Astrocyte of the spinal cord (primary cell): ENCODE data around the gene MLLT1.
"Not testable (repeated sequence)": the region's sequence is repeated elsewhere in the genome, so short reads cannot be mapped to it uniquely, and the experiment has no call there.

Experiments used
- DNase-seq: peaks from one replicate; pipeline ENCODE4 v3.0.0; 2011; ENCODE audit warnings: low read depth, low spot score
- H3K4me3 ChIP-seq: 2 replicates; pipeline ENCODE4 v1.5.1; 2011; ENCODE audit warnings: low read depth, mild to moderate bottlenecking, low read length, moderate library complexity
- in situ Hi-C: cut with HindIII; loops from 2 replicates; pipeline ENCODE4 v1.10.0; 2017; ENCODE audit warnings: low sequenced_read_pairs
- TF ChIP-seq, protein P1 (sequence below): IDR thresholded peaks from 2 replicates; pipeline ENCODE4 v1.5.1; 2012; ENCODE audit warnings: low read depth, mild to moderate bottlenecking, low read length, inconsistent platforms

MLLT1 gene

GRCh38 chr19:6318772-6319171 is 39.0 kb upstream of the MLLT1 start:
- in situ Hi-C loops: no loop called here
- H3K4me3 ChIP-seq: no peak overlapping the region
- peak; percentile 17 for DNase-seq
- TF ChIP-seq, protein P1, sequence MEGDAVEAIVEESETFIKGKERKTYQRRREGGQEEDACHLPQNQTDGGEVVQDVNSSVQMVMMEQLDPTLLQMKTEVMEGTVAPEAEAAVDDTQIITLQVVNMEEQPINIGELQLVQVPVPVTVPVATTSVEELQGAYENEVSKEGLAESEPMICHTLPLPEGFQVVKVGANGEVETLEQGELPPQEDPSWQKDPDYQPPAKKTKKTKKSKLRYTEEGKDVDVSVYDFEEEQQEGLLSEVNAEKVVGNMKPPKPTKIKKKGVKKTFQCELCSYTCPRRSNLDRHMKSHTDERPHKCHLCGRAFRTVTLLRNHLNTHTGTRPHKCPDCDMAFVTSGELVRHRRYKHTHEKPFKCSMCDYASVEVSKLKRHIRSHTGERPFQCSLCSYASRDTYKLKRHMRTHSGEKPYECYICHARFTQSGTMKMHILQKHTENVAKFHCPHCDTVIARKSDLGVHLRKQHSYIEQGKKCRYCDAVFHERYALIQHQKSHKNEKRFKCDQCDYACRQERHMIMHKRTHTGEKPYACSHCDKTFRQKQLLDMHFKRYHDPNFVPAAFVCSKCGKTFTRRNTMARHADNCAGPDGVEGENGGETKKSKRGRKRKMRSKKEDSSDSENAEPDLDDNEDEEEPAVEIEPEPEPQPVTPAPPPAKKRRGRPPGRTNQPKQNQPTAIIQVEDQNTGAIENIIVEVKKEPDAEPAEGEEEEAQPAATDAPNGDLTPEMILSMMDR: no peak

DNA sequence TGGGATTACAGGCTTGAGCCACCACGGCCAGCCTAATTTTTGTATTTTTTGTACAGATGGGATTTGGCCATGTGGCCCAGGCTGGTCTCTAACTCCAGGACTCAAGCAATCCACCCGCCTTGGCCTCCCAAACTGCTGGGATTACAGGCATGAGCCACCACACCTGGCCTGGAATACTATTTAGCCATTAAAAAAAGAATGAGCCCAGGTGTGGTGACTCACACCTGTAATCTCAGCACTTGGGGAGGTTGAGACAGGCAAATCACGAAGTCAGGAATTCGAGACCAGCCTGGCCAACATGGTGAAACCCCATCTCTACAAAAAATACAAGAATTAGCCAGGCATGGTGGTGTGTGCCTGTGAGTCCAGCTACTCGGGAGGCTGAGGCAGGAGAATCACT is 35.9 kb upstream of the MLLT1 start:
- in situ Hi-C loops, H3K4me3 ChIP-seq, DNase-seq: not testable (repeated sequence)

DNA sequence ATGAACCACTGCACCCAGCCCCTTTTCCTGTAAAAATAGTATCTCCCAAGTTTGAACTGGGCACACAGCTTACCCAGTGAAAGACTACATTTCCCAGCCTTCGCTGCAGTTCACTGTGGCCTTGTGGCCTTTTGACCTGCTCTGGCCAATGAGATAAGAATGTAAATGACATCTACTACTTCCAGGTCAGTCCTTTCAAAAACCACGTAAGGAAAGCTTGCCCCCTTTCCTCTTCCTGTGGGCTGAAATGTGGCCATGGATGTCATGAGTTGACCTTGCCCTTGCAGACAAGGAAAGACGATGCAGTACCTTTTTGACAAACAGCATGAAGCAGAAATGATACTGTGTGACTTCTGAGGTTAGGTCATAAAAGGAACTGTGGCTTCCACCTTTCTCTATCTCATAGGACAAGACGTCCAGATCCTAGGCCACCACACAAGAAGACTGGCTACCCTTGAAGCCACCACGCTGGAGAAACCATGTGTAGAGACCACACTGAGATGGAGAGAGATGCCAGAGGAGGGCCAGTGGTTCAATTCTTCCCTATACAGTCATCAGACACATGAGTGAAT is 33.7 kb upstream of the MLLT1 start:
- in situ Hi-C loops: no loop called here
- no peak overlapping the region for H3K4me3 ChIP-seq
- DNase-seq: no peak
- TF ChIP-seq, protein P1: no peak

GRCh38 chr19:6312018-6312417 is 32.2 kb upstream of the MLLT1 start:
- in situ Hi-C loops: no loop called here
- H3K4me3 ChIP-seq: no peak overlapping the region
- TF ChIP-seq, protein P1: no peak
- DNase-seq: no peak

DNA sequence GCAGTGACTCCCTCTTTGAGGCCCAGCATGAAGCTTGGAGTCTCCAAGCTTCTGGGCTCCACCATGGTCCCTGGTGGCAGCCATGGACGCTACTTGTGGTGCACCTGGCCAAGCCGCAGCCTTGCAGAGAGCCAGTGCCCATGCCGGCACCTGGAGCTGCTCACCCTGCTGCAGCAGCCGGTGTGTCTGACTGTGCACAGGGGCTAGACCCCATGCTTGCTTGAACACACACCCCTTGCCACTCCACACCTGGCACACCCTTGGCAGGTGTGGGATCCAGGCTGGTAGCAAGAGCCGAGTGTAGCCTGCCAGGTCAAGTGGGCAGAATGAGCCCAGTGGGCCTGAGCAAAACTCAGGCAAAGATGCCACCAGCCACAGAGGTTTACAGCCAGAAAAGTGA is 18.6 kb upstream of the MLLT1 start:
- in situ Hi-C loops: no loop called here
- H3K4me3 ChIP-seq: no peak overlapping the region
- DNase-seq: no peak
- TF ChIP-seq, protein P1: no peak

DNA sequence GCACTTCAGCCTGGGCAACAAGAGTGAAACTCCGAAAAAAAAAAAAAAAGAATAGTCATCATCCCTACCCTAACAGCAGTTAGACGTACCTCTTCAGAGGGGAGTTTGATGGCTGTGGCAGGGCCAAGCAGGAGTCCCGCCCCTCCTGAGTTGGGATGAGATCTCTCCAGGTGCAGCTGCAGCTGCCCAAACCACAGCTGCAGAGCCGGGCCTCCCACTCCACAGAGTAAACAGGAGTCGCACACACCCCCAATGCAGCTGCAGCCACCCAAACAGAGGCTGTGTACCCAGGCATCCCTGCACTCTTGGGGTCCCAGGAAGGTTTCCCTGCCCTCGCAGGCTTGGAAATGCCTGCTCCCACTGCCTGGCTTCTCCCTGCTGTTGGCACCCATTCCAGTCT is 17.4 kb upstream of the MLLT1 start:
- TF ChIP-seq, protein P1: no peak
- no peak overlapping the region for H3K4me3 ChIP-seq
- DNase-seq: no peak
- in situ Hi-C loops: no loop called here

- in situ Hi-C loops: no loop called here
- TF ChIP-seq, protein P1: no peak
- no peak for DNase-seq
Observed at GRCh38 chr19:6292006-6292405, 12.2 kb upstream of the MLLT1 start.

More at GRCh38 chr19:6292006-6292405, 12.2 kb upstream of the MLLT1 start:
- H3K4me3 ChIP-seq: no peak overlapping the region
